ENCODE measurements around the gene GABRG3. TPM values are rescaled to one million over a fixed set of nuclear protein-coding genes. Genes with fewer than 3 reads are reported as not detected.

Gene GABRG3
- total and polyA plus RNA-seq, 2 experiments from 2014 or later: 0.10 to 1.4 TPM

DNA sequence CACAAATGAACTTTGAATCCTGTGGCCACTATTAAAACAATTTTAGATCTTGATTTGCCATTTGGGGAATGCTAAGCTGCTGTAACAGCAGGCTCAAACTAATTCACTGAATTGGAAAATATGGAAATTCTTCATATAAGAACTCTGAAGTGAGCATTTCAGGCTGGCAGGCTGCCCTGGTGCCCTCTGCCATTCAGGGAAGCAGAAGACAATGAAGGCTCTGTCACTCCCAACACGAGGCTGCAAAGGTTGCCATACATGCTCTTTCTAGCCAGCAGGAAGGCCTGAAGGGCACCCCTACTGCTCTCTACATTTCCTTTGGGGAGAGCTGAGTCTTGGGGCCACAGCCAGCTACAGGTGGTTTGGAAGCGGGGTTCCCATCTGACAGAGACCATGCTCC, 88.0 kb downstream of the GABRG3 start:
- Histone ChIP-seq H3K27me3 (ENCODE audit: insufficient read depth) (no peaks in the 10 kb centered on the region), H3K4me3 (no peak overlapping the region), H3F3A (replicated peaks; ENCODE audit: low read depth) (no peaks in the 10 kb centered on the region), H2AFZ (no peak overlapping the region), H3K9me2 (ENCODE audit: insufficient read depth) (no peaks in the 10 kb centered on the region; the same call in 1 of the 2 replicates), H3K79me2 (replicated peaks; ENCODE audit: insufficient read depth) (no peaks in the 10 kb centered on the region), H3K36me3 (ENCODE audit: insufficient read depth) (no peaks in the 10 kb centered on the region), H3K4me1 (ENCODE audit: insufficient read depth) (no peaks in the 10 kb centered on the region), H3K4me2 (no peak overlapping the region), H3K27ac (ENCODE audit: low read depth) (no peak overlapping the region), H4K20me1 (replicated peaks; ENCODE audit: insufficient read depth) (no peaks in the 10 kb centered on the region)
- TF ChIP-seq, protein P1, sequence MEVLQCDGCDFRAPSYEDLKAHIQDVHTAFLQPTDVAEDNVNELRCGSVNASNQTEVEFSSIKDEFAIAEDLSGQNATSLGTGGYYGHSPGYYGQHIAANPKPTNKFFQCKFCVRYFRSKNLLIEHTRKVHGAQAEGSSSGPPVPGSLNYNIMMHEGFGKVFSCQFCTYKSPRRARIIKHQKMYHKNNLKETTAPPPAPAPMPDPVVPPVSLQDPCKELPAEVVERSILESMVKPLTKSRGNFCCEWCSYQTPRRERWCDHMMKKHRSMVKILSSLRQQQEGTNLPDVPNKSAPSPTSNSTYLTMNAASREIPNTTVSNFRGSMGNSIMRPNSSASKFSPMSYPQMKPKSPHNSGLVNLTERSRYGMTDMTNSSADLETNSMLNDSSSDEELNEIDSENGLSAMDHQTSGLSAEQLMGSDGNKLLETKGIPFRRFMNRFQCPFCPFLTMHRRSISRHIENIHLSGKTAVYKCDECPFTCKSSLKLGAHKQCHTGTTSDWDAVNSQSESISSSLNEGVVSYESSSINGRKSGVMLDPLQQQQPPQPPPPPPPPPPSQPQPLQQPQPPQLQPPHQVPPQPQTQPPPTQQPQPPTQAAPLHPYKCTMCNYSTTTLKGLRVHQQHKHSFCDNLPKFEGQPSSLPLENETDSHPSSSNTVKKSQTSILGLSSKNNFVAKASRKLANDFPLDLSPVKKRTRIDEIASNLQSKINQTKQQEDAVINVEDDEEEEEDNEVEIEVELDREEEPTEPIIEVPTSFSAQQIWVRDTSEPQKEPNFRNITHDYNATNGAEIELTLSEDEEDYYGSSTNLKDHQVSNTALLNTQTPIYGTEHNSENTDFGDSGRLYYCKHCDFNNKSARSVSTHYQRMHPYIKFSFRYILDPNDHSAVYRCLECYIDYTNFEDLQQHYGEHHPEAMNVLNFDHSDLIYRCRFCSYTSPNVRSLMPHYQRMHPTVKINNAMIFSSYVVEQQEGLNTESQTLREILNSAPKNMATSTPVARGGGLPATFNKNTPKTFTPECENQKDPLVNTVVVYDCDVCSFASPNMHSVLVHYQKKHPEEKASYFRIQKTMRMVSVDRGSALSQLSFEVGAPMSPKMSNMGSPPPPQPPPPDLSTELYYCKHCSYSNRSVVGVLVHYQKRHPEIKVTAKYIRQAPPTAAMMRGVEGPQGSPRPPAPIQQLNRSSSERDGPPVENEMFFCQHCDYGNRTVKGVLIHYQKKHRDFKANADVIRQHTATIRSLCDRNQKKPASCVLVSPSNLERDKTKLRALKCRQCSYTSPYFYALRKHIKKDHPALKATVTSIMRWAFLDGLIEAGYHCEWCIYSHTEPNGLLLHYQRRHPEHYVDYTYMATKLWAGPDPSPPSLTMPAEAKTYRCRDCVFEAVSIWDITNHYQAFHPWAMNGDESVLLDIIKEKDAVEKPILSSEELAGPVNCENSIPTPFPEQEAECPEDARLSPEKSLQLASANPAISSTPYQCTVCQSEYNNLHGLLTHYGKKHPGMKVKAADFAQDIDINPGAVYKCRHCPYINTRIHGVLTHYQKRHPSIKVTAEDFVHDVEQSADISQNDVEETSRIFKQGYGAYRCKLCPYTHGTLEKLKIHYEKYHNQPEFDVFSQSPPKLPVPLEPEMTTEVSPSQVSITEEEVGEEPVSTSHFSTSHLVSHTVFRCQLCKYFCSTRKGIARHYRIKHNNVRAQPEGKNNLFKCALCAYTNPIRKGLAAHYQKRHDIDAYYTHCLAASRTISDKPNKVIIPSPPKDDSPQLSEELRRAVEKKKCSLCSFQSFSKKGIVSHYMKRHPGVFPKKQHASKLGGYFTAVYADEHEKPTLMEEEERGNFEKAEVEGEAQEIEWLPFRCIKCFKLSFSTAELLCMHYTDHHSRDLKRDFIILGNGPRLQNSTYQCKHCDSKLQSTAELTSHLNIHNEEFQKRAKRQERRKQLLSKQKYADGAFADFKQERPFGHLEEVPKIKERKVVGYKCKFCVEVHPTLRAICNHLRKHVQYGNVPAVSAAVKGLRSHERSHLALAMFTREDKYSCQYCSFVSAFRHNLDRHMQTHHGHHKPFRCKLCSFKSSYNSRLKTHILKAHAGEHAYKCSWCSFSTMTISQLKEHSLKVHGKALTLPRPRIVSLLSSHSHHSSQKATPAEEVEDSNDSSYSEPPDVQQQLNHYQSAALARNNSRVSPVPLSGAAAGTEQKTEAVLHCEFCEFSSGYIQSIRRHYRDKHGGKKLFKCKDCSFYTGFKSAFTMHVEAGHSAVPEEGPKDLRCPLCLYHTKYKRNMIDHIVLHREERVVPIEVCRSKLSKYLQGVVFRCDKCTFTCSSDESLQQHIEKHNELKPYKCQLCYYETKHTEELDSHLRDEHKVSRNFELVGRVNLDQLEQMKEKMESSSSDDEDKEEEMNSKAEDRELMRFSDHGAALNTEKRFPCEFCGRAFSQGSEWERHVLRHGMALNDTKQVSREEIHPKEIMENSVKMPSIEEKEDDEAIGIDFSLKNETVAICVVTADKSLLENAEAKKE (CRISPR knock-in tag; IDR thresholded peaks at IDR 0.05): no peak
- no peak for TF ChIP-seq STAT1 (IDR thresholded peaks at IDR 0.05; ENCODE audit: unreplicated experiment)
- no peak for ATAC-seq
- H3K27ac Mint-ChIP-seq: no peak overlapping the region
- no peaks in the 10 kb centered on the region for H3K4me1 Mint-ChIP-seq
- H3K27me3 Mint-ChIP-seq (ENCODE audit: insufficient read depth, low read depth, poor library complexity): peaks cover 4% of the 10 kb centered on the region
- no peaks in the 10 kb centered on the region for H3K36me3 Mint-ChIP-seq (ENCODE audit: low read depth)
- no peak overlapping the region for H3K4me3 Mint-ChIP-seq
- no peaks in the 10 kb centered on the region for H3K9me3 Mint-ChIP-seq
- no peak for DNase-seq (ENCODE audit: low spot score)

DNA sequence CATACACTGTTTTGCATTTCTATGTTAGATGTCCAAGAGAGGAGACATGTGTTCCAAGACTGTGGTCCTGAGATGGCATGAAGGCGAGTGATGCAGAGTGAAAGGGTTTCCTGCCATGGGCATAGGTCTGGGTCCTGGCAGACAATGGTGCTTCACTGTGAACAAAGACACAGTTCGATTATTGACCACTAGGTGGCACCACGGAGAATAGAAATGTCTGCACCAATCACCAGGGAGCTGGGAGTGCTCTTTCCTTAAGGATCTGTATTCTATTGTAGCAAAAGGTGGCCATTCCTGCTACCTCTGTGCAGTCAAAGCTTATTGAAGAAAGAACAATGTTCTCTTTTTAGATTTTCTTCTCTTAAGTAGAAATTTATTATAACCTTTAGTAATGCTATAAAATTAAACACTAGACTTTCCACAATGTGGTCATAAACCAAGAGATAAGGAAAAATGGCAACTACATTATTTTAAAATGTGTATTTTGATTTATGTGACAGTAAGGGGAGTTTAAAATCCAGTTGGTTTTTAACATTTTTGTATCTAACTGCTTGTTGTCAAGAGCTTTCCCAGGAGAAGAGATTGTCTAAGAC, 88.7 kb downstream of the GABRG3 start:
- ATAC-seq (peak; percentile 95), DNase-seq (ENCODE audit: low spot score) (peak; percentile 90)
- H3K4me3 Mint-ChIP-seq: no peak overlapping the region
- Histone ChIP-seq H3K4me3 (no peak overlapping the region), H3K4me2 (no peak overlapping the region), H3K4me1 (ENCODE audit: insufficient read depth) (no peaks in the 10 kb centered on the region), H2AFZ (no peak overlapping the region), H3K9me2 (ENCODE audit: insufficient read depth) (no peaks in the 10 kb centered on the region; the same call in 1 of the 2 replicates), H3K27ac (ENCODE audit: low read depth) (no peak overlapping the region), H3K36me3 (ENCODE audit: insufficient read depth) (no peaks in the 10 kb centered on the region), H3K79me2 (replicated peaks; ENCODE audit: insufficient read depth) (no peaks in the 10 kb centered on the region), H3K27me3 (ENCODE audit: insufficient read depth) (no peaks in the 10 kb centered on the region), H3F3A (replicated peaks; ENCODE audit: low read depth) (no peaks in the 10 kb centered on the region), H4K20me1 (replicated peaks; ENCODE audit: insufficient read depth) (no peaks in the 10 kb centered on the region)
- H3K27ac Mint-ChIP-seq: no peak overlapping the region
- peaks cover 4% of the 10 kb centered on the region for H3K27me3 Mint-ChIP-seq (ENCODE audit: insufficient read depth, low read depth, poor library complexity)
- H3K4me1 Mint-ChIP-seq: no peaks in the 10 kb centered on the region
- H3K9me3 Mint-ChIP-seq: no peaks in the 10 kb centered on the region
- no peaks in the 10 kb centered on the region for H3K36me3 Mint-ChIP-seq (ENCODE audit: low read depth)
- TF ChIP-seq ZNF114 (CRISPR knock-in tag; IDR thresholded peaks at IDR 0.05): no peak
- TF ChIP-seq, protein P2, sequence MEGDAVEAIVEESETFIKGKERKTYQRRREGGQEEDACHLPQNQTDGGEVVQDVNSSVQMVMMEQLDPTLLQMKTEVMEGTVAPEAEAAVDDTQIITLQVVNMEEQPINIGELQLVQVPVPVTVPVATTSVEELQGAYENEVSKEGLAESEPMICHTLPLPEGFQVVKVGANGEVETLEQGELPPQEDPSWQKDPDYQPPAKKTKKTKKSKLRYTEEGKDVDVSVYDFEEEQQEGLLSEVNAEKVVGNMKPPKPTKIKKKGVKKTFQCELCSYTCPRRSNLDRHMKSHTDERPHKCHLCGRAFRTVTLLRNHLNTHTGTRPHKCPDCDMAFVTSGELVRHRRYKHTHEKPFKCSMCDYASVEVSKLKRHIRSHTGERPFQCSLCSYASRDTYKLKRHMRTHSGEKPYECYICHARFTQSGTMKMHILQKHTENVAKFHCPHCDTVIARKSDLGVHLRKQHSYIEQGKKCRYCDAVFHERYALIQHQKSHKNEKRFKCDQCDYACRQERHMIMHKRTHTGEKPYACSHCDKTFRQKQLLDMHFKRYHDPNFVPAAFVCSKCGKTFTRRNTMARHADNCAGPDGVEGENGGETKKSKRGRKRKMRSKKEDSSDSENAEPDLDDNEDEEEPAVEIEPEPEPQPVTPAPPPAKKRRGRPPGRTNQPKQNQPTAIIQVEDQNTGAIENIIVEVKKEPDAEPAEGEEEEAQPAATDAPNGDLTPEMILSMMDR (conservative IDR thresholded peaks at IDR 0.05; ENCODE audit: low read depth in 2 of 2): peak; percentile 79 to 80

All from GM23338 (cell line).